Pancreas (tissue), 10 donors: ENCODE measurements around the gene UBE2L3. TPM values are rescaled to one million over a fixed set of nuclear protein-coding genes. Genes with fewer than 3 reads are reported as not detected.
"Not testable (repeated sequence)": the region's sequence is repeated elsewhere in the genome, so short reads cannot be mapped to it uniquely, and the experiment has no call there.

Experiments used
- ATAC-seq, 4 donors: fragments of 200-7000 bp; cut with Tn5 transposase; one replicate each; pipeline versions ENCODE4 v1.8.0 to v1.9.1; 2020; ENCODE audit warnings: mild to moderate bottlenecking in 4 of 4, moderate library complexity in 4 of 4
- DNase-seq, 6 donors: peaks; one replicate each; pipeline ENCODE4 v3.0.0-alpha.2; 2020
- FAIRE-seq: peaks from 2 replicates; lab custom pipeline; 2012; peaks lifted over from hg19 to GRCh38; lab: Jason Lieb, UNC
- H3K27ac ChIP-seq, 4 donors: fragments of 200-600 bp; sonication (generic); 1 replicate in 3 of 4; 2 replicates in 1 of 4; pipeline versions ENCODE4 v1.5.0 to v1.8.0; 2020
- H3K27me3 ChIP-seq, 4 donors: fragments of 200-600 bp; one replicate each; pipeline ENCODE4 v1.8.0; 2021
- H3K36me3 ChIP-seq, 3 donors: fragments of 200-600 bp; sonication (generic) in 1 of 3; one replicate each; pipeline versions ENCODE4 v1.5.0 to v1.8.0; 2020 to 2021
- H3K4me1 ChIP-seq, 3 donors: fragments of 200-600 bp; one replicate each; pipeline ENCODE4 v1.8.0; 2021
- H3K4me3 ChIP-seq, 4 donors: fragments of 200-600 bp; sonication (generic) in 2 of 4; one replicate each; pipeline versions ENCODE4 v1.5.0 to v1.8.0; 2020 to 2021
- H3K9me3 ChIP-seq, 4 donors: fragments of 200-600 bp; one replicate each; pipeline ENCODE4 v1.8.0; 2021
- WGBS, 2 donors: extraction: QIAGEN DNeasy Blood & Tissue Kit; methylation state at CpG; one replicate each; pipeline ENCODE4 v1.1.7; 2013; 5-methylcytosine and 5-hydroxymethylcytosine counted together
- intact Hi-C, 3 donors: fragments of 100-400 bp; cut with DNase I; formaldehyde crosslinking; loops; one replicate each; pipeline versions ENCODE4 v1.11.1 to v1.14.2; 2022
- polyA plus RNA-seq, 2 donors: library from polyadenylated mRNA; stranded (reverse); fragments of 200-250 nt; gene quantifications; one replicate each; pipeline ENCODE4 v1.2.3, GENCODE V29; 2013
- total RNA-seq, 6 donors: library from RNA; stranded (reverse); fragmentation: NEBNext Ultra II Directional in 4 of 6; extraction: Animal tissue kit (Norgen Biotek cat#: 25700) in 4 of 6; gene quantifications; one replicate each; pipeline versions ENCODE4 v1.2.1 to v1.2.4, GENCODE V29; 2021 to 2023
- TF ChIP-seq, protein P1 (sequence below), 4 donors: fragments of 200-600 bp; sonication (generic) in 3 of 4; IDR thresholded peaks; one replicate each; pipeline versions ENCODE4 v1.5.0 to v1.8.0; 2021; ENCODE audit warnings: antibody characterized with exemption in 4 of 4
- donor health status: healthy with polysubstance abuse.
- donor health status: DM: no; HTN: no; CAD: no; lungs with moderate emphysema.
- donor health status: DM: no; HTN: no; CAD: no.
- donor health status: control.
- donor health status: control.
- donor health status: Bipolar disorder and iron deficiency.
- donor health status: DM: yes; HTN: yes; CAD: no.
- donor health status: DM: no; HTN: no; CAD: no.
- donor health status: DM: no; HTN: no; CAD: no.
- donor health status: DM: yes; HTN: yes; CAD: no.

Gene UBE2L3
- total and polyA plus RNA-seq, 8 donors: 10.9 to 24.5 (median 16.2) TPM

DNA sequence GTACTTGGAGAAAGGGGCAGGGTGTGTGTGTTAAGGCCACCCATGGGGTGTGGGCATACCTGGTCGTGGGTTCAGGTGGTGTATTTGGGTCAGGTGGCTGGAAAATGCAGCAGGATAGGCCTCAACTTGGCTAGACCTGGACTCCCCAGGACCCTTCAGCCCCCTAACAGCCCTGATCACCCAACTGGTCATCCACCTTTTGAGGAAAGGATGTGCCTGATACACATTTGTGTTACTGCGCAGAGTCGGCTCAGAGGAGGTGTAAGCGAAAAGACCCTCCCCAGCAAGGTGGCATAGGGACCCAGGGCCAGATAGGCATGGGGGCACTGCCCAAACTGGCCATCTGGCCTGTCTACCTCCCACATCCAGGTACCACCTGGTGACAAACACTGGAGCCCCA is 16.2 kb upstream of the UBE2L3 start, which contains the start of gene RIMBP3C:
TSS of gene RIMBP3C (minus strand) at position 101 of the 400 bp plus-strand sequence. CDS start 485 bp downstream, outside the sequence.
- not testable (repeated sequence) for H3K36me3 ChIP-seq

DNA sequence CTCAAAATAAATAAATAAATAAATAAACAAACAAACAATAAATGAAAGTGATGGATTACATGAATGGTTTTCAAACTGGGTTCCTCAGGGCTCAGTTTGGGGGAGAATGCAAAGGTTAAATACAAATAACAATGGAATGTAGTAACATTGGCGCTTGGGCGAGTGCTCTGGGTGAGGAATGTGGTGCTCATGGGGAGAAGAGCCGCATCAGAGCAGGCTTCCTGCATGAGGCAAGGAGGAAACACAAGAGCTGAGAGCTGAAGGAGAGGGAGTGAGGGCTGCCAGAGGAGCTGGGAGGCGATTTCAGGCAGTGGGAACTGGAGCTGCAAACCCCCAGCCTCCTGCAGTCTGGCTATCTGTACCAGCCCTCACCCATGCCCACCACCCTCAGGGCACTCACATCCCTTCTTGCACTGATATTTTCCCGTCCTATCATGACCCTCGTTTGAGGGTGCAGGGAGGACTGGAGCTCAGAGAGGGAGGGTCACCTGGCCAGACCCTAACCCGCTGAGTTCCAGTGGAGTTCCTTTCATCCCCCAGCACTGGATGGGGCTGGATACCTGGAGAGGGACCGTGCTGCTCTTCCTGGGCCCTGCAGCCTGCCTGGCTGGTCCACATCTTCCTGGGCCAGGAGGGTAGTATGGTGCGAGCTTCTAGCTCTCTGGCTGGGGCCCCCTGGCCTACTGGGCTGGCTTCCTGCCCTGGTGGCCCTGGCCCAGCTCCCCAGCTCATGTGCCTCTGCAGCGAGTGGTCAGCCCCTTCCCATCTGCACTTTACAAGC is 8.0 kb upstream of the UBE2L3 start:
- ATAC-seq, H3K4me3 ChIP-seq, H3K36me3 ChIP-seq, H3K27me3 ChIP-seq, H3K4me1 ChIP-seq, FAIRE-seq, H3K9me3 ChIP-seq, H3K27ac ChIP-seq: not testable (repeated sequence)
- peak in 1 of 6 donors; percentile 17 for DNase-seq
- intact Hi-C loops: loop anchor here in 1 of 3 donors (10.0 kb wide), 1 partner anchor 65 kb away; no protein-coding TSS in a partner anchor
- 67 to 88% methylated on average over 6 of the region's 10 CpGs for WGBS, 2 donors

More for the DNA sequence above, 16.2 kb upstream of the UBE2L3 start, which contains the start of gene RIMBP3C:
- H3K27ac ChIP-seq, H3K9me3 ChIP-seq, H3K4me3 ChIP-seq, H3K27me3 ChIP-seq, DNase-seq, FAIRE-seq, H3K4me1 ChIP-seq, intact Hi-C loops, ATAC-seq: not testable (repeated sequence)
- no CpG with 5 or more reads among the region's 4 CpGs for WGBS, 2 donors

DNA sequence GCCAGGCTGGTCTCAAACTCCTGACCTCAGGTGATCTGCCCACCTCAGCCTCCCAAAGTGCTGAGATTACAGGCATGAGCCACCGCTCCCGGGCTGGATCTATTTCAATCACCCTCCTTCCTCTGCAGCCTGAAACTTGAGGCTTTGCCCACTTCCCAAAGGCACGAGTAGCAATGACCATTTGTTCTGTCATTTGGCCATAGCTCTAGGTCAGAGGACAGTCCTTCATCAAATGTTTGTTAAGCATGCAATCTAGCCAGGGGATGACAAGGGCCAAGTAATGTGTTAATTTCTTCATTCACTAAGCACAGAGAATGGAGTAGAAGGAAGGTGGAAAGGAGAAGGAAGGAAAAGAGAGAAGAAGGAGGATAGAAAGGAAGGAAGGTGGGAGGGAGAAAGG is 6.9 kb upstream of the UBE2L3 start:
- no CpG with 5 or more reads among the region's 3 CpGs for WGBS, 2 donors
- ATAC-seq: not testable (repeated sequence)

DNA sequence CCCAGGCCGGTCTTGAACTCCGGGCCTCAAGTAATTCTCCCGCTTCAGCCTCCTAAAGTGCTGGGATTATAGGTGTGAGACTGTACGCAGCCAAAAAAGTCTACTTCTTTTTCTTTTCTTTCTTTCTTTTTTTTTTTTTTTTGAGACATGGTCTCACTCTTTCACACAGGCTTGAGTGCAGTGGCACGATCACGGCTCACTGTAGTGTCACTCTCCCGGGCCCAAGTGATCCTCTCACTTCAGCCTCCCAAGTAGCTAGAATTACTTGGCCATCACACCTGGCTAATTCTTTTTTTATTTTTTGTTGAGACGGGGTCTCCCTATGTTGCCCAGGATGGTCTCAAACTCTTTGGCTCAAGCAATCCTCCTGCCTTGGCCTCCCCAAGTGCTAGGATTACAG is 3.6 kb upstream of the UBE2L3 start:
- Histone ChIP-seq H3K9me3 (no peaks in the 10 kb centered on the region), H3K4me3 (no peak overlapping the region), H3K27ac (no peak overlapping the region), H3K4me1 (peaks cover 0 to 9% (median under 1%) of the 10 kb centered on the region in 3 donors), H3K36me3 (no peaks in the 10 kb centered on the region), H3K27me3 (no peaks in the 10 kb centered on the region)
- FAIRE-seq (no peak), DNase-seq (peak in 1 of 6 donors; percentile 10), ATAC-seq (no peak)
- intact Hi-C loops: loop anchor here in 1 of 3 donors (10.0 kb wide), 1 partner anchor 61 kb away; no protein-coding TSS in a partner anchor
- WGBS, 2 donors: 94 to 97% methylated on average over 8 of the region's 8 CpGs
- TF ChIP-seq, protein P1, sequence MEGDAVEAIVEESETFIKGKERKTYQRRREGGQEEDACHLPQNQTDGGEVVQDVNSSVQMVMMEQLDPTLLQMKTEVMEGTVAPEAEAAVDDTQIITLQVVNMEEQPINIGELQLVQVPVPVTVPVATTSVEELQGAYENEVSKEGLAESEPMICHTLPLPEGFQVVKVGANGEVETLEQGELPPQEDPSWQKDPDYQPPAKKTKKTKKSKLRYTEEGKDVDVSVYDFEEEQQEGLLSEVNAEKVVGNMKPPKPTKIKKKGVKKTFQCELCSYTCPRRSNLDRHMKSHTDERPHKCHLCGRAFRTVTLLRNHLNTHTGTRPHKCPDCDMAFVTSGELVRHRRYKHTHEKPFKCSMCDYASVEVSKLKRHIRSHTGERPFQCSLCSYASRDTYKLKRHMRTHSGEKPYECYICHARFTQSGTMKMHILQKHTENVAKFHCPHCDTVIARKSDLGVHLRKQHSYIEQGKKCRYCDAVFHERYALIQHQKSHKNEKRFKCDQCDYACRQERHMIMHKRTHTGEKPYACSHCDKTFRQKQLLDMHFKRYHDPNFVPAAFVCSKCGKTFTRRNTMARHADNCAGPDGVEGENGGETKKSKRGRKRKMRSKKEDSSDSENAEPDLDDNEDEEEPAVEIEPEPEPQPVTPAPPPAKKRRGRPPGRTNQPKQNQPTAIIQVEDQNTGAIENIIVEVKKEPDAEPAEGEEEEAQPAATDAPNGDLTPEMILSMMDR (IDR thresholded peaks at IDR 0.05): no peak

More for the DNA sequence above, 6.9 kb upstream of the UBE2L3 start:
- intact Hi-C loops: loop anchor here in 1 of 3 donors (10.0 kb wide), 1 partner anchor 64 kb away; no protein-coding TSS in a partner anchor
- not testable (repeated sequence) for FAIRE-seq, H3K9me3 ChIP-seq, H3K4me3 ChIP-seq, H3K36me3 ChIP-seq, H3K27me3 ChIP-seq, DNase-seq, H3K27ac ChIP-seq, H3K4me1 ChIP-seq

DNA sequence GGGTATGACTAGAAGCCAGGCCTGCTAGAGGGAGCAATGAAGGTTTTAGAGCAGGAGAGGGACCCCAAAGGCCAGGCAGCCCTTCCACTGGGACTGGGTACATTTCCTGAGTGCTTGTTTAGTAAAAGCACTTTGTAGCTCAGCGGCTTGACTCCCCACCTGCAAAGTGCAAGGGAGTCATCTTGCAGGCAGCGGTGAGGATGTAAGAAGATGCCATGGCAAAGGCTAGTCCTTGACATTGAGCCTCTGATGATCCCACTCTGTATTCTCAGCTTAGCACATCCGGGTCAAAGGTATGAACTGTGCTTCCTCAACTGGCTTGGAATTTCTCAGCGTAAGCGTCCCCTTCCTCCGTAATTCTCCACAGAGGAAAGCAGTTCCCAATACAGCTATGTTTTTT is 3.1 kb upstream of the UBE2L3 start:
- DNase-seq: peak in 1 of 6 donors; percentile 6
- H3K27me3 ChIP-seq: no peaks in the 10 kb centered on the region
- no peaks in the 10 kb centered on the region for H3K36me3 ChIP-seq
- no peak for FAIRE-seq
- peaks cover 0 to 14% (median 6%) of the 10 kb centered on the region in 3 donors for H3K4me1 ChIP-seq
- ATAC-seq: no peak
- TF ChIP-seq, protein P1 (IDR thresholded peaks at IDR 0.05): no peak
- WGBS, 2 donors: 88 to 91% methylated on average over 6 of the region's 6 CpGs
- H3K9me3 ChIP-seq: no peaks in the 10 kb centered on the region
- intact Hi-C loops: loop anchor here in 1 of 3 donors (10.0 kb wide), 1 partner anchor 60 kb away; no protein-coding TSS in a partner anchor
- H3K4me3 ChIP-seq: no peak overlapping the region
- H3K27ac ChIP-seq: no peak overlapping the region

DNA sequence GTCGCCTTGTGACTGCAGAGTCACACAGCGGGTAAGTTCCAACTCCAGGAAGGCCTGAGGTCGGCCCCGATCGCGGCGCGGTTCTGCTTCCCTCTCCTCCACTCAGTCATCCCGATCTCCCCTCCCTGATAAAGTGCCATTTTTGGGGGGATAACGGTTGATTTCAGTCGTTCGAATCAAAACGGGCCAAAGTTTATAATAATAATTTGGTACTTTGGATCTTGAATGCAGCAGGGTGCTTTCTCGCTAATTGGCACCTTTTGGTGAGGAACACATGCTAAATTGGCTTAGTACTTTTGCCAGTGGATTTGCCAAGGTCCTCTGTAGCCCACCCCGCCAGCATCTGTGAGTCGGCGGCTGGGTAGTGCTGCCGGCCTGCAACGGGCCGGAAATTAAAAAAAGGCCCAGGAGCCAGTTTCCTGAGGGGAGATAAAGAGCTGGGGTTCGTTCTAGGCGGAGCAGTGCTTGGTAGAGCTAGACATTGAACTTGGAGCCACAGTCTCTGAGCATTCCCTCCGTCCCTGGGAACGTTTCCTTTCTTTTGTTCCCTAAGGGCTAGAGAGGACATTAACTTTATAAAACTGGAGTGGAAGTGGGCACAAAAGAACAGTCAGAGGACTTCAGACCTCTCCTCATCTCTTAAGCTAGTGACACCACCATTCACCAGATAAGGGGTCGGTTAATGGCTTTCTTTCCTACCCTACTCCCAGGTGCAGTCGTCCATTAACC is 997 bp downstream of the UBE2L3 start:
- no peaks in the 10 kb centered on the region for H3K27me3 ChIP-seq
- DNase-seq: no peak
- ATAC-seq: peak; percentile 22 to 39 (median 32)
- peak overlapping the region; percentile 82 to 94 (median 86) for H3K27ac ChIP-seq
- TF ChIP-seq, protein P1 (IDR thresholded peaks at IDR 0.05): no peak
- no peaks in the 10 kb centered on the region for H3K36me3 ChIP-seq
- no peak for FAIRE-seq
- intact Hi-C loops: loop anchor here in 1 of 3 donors (10.0 kb wide), 1 partner anchor 56 kb away; no protein-coding TSS in a partner anchor
- 0 to 1% methylated on average over 26 of the region's 26 CpGs for WGBS, 2 donors
- H3K9me3 ChIP-seq: no peaks in the 10 kb centered on the region
- H3K4me3 ChIP-seq: peak overlapping the region; percentile 66 to 98 (median 96)
- H3K4me1 ChIP-seq: peaks cover 15 to 41% (median 18%) of the 10 kb centered on the region in 3 donors

DNA sequence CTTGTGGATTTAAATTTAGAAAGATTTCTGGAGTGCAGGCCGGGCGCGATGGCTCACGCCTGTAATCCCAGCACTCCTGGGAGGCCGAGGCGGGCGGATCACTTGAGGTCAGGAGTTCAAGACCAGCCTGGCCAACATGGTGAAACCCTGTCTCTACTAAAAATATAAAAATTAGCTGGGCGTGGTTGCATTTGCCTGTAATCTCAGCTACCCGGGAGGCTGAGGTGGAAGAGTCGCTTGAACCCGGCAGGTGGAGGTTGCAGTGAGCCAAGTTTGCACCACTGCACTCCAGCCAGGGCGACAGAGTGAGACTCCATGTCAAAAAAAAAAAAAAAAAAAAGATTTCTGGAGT is 1.5 kb downstream of the UBE2L3 start:
- ATAC-seq, DNase-seq, H3K9me3 ChIP-seq, FAIRE-seq, H3K27me3 ChIP-seq, H3K36me3 ChIP-seq, H3K27ac ChIP-seq: not testable (repeated sequence)
- intact Hi-C loops: loop anchor here in 1 of 3 donors (10.0 kb wide), 1 partner anchor 56 kb away; no protein-coding TSS in a partner anchor
- Histone ChIP-seq H3K4me1 (peaks cover 20 to 47% (median 23%) of the 10 kb centered on the region in 3 donors), H3K4me3 (peak overlapping the region in 3 of 4 donors; percentile 95 to 98 (median 97))
- WGBS, 2 donors: 23 to 43% methylated on average over 12 of the region's 12 CpGs
